IMR-90 (cell line): Measurements from ENCODE around the gene CMAS. TPM values are rescaled to one million over a fixed set of nuclear protein-coding genes. Genes with fewer than 3 reads are reported as not detected.

Source experiments
- ATAC-seq: fragments of 200-7000 bp; cut with Tn5 transposase; 2 replicates; pipeline ENCODE4 v1.9.1; 2020; ENCODE audit warnings: low read depth, mild to moderate bottlenecking, moderate library complexity
- BruUV-seq: library from RNA; stranded (reverse); fragments of 400-500 nt; replicated peaks from 2 replicates; lab custom pipeline; 2021; lab: Mats Ljungman, UMichigan
- CTCF ChIA-PET: fragments of 300-600 bp; formaldehyde crosslinking; extraction: SDS; loops from one replicate; lab custom pipeline; 2021; ENCODE audit warnings: antibody characterized with exemption; lab: Yijun Ruan, JAX
- POLR2A ChIA-PET: fragments of 300-600 bp; sonication (Branson Sonifier 250); formaldehyde crosslinking; loops from one replicate; lab custom pipeline; 2022; ENCODE audit warnings: antibody characterized with exemption; ENCODE audit not compliant: unreplicated experiment; lab: Charles Lee
- DNase-seq: peaks from one replicate; pipeline ENCODE4 v3.0.0; 2013
- H2AFZ ChIP-seq: replicated peaks from 2 replicates; pipeline ENCODE3; 2013; ENCODE audit warnings: low read length, mild to moderate bottlenecking; ENCODE audit not compliant: poor library complexity
- H2AK5ac ChIP-seq: 2 replicates; pipeline ENCODE4 v1.6.1; 2013; ENCODE audit warnings: low read depth, low read length, inconsistent platforms
- H2AK9ac ChIP-seq: replicated peaks from 2 replicates; pipeline ENCODE3; 2013; ENCODE audit warnings: mild to moderate bottlenecking, low read depth, low read length, moderate library complexity; ENCODE audit not compliant: poor library complexity
- H2BK120ac ChIP-seq: 2 replicates; pipeline ENCODE4 v1.6.1; 2013; ENCODE audit warnings: low read depth, low read length, inconsistent platforms
- H2BK15ac ChIP-seq: 3 replicates; pipeline ENCODE4 v1.6.1; 2013; ENCODE audit warnings: low read depth, low read length, inconsistent platforms
- H2BK20ac ChIP-seq: 2 replicates; pipeline ENCODE4 v1.6.1; 2013; ENCODE audit warnings: low read depth, mild to moderate bottlenecking, inconsistent platforms, low read length, moderate library complexity
- H2BK5ac ChIP-seq: 2 replicates; pipeline ENCODE4 v1.6.1; 2013; ENCODE audit warnings: mild to moderate bottlenecking, low read depth, low read length, inconsistent platforms; ENCODE audit not compliant: poor library complexity, severe bottlenecking
- H3K14ac ChIP-seq: replicated peaks from 2 replicates; pipeline ENCODE4 v1.6.1; 2013; ENCODE audit warnings: low read depth, low read length, inconsistent platforms
- H3K18ac ChIP-seq: 2 replicates; pipeline ENCODE4 v1.6.1; 2013; ENCODE audit warnings: low read depth, low read length, control low read depth
- H3K23ac ChIP-seq: 2 replicates; pipeline ENCODE4 v1.6.1; 2013; ENCODE audit warnings: low read depth, low read length, inconsistent platforms
- H3K27ac ChIP-seq: 2 replicates; pipeline ENCODE4 v1.5.1; 2013; ENCODE audit warnings: mild to moderate bottlenecking, control low read depth, low read length; ENCODE audit not compliant: insufficient read depth
- H3K27me3 ChIP-seq: 2 replicates; pipeline ENCODE4 v1.6.1; 2013; ENCODE audit warnings: low read length; ENCODE audit not compliant: control insufficient read depth, insufficient read depth
- H3K36me3 ChIP-seq: 2 replicates; pipeline ENCODE4 v1.6.1; 2013; ENCODE audit warnings: low read length, mixed read lengths; ENCODE audit not compliant: control insufficient read depth, insufficient read depth
- H3K4ac ChIP-seq: 2 replicates; pipeline ENCODE4 v1.6.1; 2013; ENCODE audit warnings: low read depth, low read length, inconsistent platforms
- H3K4me1 ChIP-seq: 2 replicates; pipeline ENCODE4 v1.6.1; 2013; ENCODE audit warnings: low read length, mixed read lengths; ENCODE audit not compliant: control insufficient read depth, insufficient read depth
- H3K4me2 ChIP-seq: 2 replicates; pipeline ENCODE4 v1.6.1; 2013; ENCODE audit warnings: low read depth, mild to moderate bottlenecking, control low read depth, low read length, moderate library complexity
- H3K4me3 ChIP-seq: 2 replicates; pipeline ENCODE4 v1.5.1; 2013; ENCODE audit warnings: low read depth, mild to moderate bottlenecking, control low read depth, low read length, moderate library complexity; ENCODE audit not compliant: insufficient read depth
- H3K56ac ChIP-seq: 2 replicates; pipeline ENCODE4 v1.6.1; 2013; ENCODE audit warnings: low read length, inconsistent platforms; ENCODE audit not compliant: insufficient read depth; ENCODE audit errors: extremely low read depth
- H3K79me1 ChIP-seq, 2 experiments: 2 replicates each; pipeline ENCODE4 v1.6.1; 2013; ENCODE audit warnings: low read length in 2 of 2, inconsistent platforms in 1 of 2, low read depth in 1 of 2
- H3K9ac ChIP-seq: 2 replicates; pipeline ENCODE4 v1.6.1; 2013; ENCODE audit warnings: low read depth, low read length, control low read depth
- H3K9me1 ChIP-seq: 2 replicates; pipeline ENCODE4 v1.6.1; 2013; ENCODE audit warnings: low read length, inconsistent platforms; ENCODE audit not compliant: insufficient read depth
- H3K9me3 ChIP-seq: 2 replicates; pipeline ENCODE4 v1.6.1; 2013; ENCODE audit warnings: low read length; ENCODE audit not compliant: control insufficient read depth, insufficient read depth
- H4K20me1 ChIP-seq: 2 replicates; pipeline ENCODE4 v1.6.1; 2013; ENCODE audit warnings: low read length, inconsistent platforms; ENCODE audit not compliant: insufficient read depth
- H4K5ac ChIP-seq: 2 replicates; pipeline ENCODE4 v1.6.1; 2013; ENCODE audit warnings: mild to moderate bottlenecking, low read depth, low read length, control low read depth
- H4K8ac ChIP-seq, 2 experiments: 2 replicates each; pipeline ENCODE4 v1.6.1; 2013; ENCODE audit warnings: low read depth in 2 of 2, low read length in 2 of 2, control low read depth in 1 of 2, inconsistent platforms in 1 of 2
- H4K91ac ChIP-seq: 2 replicates; pipeline ENCODE4 v1.6.1; 2013; ENCODE audit warnings: low read depth, low read length, inconsistent platforms; ENCODE audit not compliant: insufficient read depth
- CHD1 ChIP-seq: IDR thresholded peaks from 2 replicates; pipeline ENCODE4 v1.6.1; 2012; ENCODE audit warnings: low read depth, low read length, improper control_type of control experiment
- MAZ ChIP-seq: IDR thresholded peaks from 2 replicates; pipeline ENCODE4 v1.6.1; 2012; ENCODE audit warnings: low read depth, mild to moderate bottlenecking, low read length, improper control_type of control experiment, moderate library complexity, borderline replicate concordance
- MXI1 ChIP-seq: IDR thresholded peaks from 2 replicates; pipeline ENCODE4 v1.6.1; 2012; ENCODE audit warnings: low read depth, mild to moderate bottlenecking, low read length, moderate library complexity, borderline replicate concordance
- POLR2A ChIP-seq: IDR thresholded peaks from 2 replicates; pipeline ENCODE4 v1.6.1; 2012; ENCODE audit warnings: mild to moderate bottlenecking, low read depth, low read length
- RAD21 ChIP-seq: IDR thresholded peaks from 2 replicates; pipeline ENCODE4 v1.6.1; 2012; ENCODE audit warnings: low read length, improper control_type of control experiment
- RCOR1 ChIP-seq: IDR thresholded peaks from 2 replicates; pipeline ENCODE4 v1.6.1; 2012; ENCODE audit warnings: mild to moderate bottlenecking, low read length, improper control_type of control experiment; ENCODE audit not compliant: insufficient replicate concordance
- RFX5 ChIP-seq: IDR thresholded peaks from 2 replicates; pipeline ENCODE4 v1.8.0; 2012; ENCODE audit warnings: low read depth, mild to moderate bottlenecking, low read length, moderate library complexity
- SMC3 ChIP-seq: fragments of 150-350 bp; IDR thresholded peaks from 2 replicates; pipeline ENCODE4 v1.6.1; 2016; ENCODE audit warnings: low read depth, mild to moderate bottlenecking, antibody characterized with exemption, low read length, moderate library complexity
- WGBS, 2 experiments: methylation state at CpG; one replicate each; pipeline versions ENCODE4 v1.1.5 to v1.1.7; 2013; ENCODE audit warnings: missing lambda C conversion rate in 2 of 2; ENCODE audit not compliant: insufficient read length in 1 of 2; ENCODE audit errors: extremely low coverage in 2 of 2; 5-methylcytosine and 5-hydroxymethylcytosine counted together
- dilution Hi-C: fragments of 300-500 bp; cut with HindIII; formaldehyde crosslinking; loops from one replicate; pipeline ENCODE4 v1.14.3; 2018; ENCODE audit warnings: low sequenced_read_pairs; ENCODE audit not compliant: unreplicated experiment
- in situ Hi-C: fragments of 300-500 bp; cut with MboI; formaldehyde crosslinking; loops from 3 replicates; pipeline ENCODE4 v1.14.3; 2019; ENCODE audit warnings: low sequenced_read_pairs, inconsistent platforms, mixed read lengths
- intact Hi-C: fragments of 100-400 bp; cut with micrococcal nuclease; formaldehyde crosslinking; loops from 2 replicates; pipeline ENCODE4 v1.10.0; 2022
- polyA plus RNA-seq, 3 experiments: library from polyadenylated mRNA; depleted of rRNA; stranded (reverse); fragments of >200 nt; gene quantifications; 2 replicates each; pipeline ENCODE4 v1.2.3, GENCODE V29; 2012; ENCODE audit warnings: low replicate concordance in 1 of 3
- total RNA-seq: library from RNA; depleted of rRNA; stranded (reverse); fragments of >200 nt; gene quantifications from 2 replicates; pipeline ENCODE4 v1.2.3, GENCODE V29; 2012
- TF ChIP-seq, protein P1 (sequence below): fragments of 150-350 bp; IDR thresholded peaks from 2 replicates; pipeline ENCODE4 v1.6.1; 2016; ENCODE audit warnings: low read depth, mild to moderate bottlenecking, low read length, moderate library complexity, borderline replicate concordance
- TF ChIP-seq, protein P2 (sequence below): conservative IDR thresholded peaks from 2 replicates; pipeline ENCODE4 v1.5.1; 2012; ENCODE audit warnings: mild to moderate bottlenecking, low read depth, low read length, improper control_type of control experiment

The CMAS gene
- total and polyA plus RNA-seq, 2 of the 4 experiments (the other 2 are of a cell fraction), result 9.5 to 26.8 TPM

DNA sequence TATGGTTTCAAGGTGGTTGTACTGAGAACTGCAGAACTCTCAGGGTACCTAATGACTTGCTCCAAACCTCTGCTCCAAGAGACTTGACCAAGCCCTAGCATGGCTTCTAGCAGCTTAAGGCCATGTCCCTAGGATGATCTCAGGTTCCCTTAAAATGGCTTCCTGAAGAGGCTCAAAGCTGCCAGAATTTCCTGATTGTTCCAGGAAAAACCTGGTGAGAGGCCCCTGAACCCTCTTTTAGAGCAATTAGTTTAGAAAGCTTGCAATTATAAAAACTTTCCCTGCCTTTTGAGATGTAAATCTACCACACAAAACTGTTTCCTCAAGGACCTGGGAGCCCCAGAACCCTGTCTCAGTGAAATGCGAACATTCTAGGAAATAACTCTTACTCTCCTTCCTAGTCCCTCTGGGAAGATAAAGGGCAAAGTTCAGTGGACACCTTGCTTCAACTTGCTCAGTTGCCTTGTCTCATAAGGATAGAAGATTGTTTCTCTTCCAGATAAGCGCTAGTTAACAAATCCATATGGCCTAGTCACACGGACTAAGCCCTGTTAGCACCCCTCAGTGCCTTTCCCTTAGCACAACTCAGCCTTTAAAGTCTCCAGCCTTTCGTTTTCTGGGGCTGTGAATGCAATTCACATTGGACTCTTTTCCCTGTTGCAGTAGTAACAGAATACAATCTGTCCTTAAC is 2.5 kb downstream of the CMAS start:
- Histone ChIP-seq H4K5ac (no peak overlapping the region), H3K9me1 (no peaks in the 10 kb centered on the region; the same call in none of the 2 replicates), H4K91ac (no peak overlapping the region), H2AK9ac (no peak overlapping the region), H2BK120ac (no peak overlapping the region), H3K14ac (no peak overlapping the region), H3K9ac (no peak overlapping the region), H3K23ac (no peak overlapping the region), H3K4me3 (no peak overlapping the region), H4K8ac (no peak overlapping the region), H2AFZ (no peak overlapping the region), H2BK5ac (no peak overlapping the region), H2BK20ac (no peak overlapping the region), H3K18ac (no peak overlapping the region), H3K4me1 (no peaks in the 10 kb centered on the region), H2BK15ac (no peak overlapping the region), H3K36me3 (no peaks in the 10 kb centered on the region), H2AK5ac (no peak overlapping the region), H3K56ac (no peak overlapping the region), H3K4me2 (no peak overlapping the region), H3K9me3 (no peaks in the 10 kb centered on the region), H3K4ac (no peak overlapping the region), H3K27me3 (no peaks in the 10 kb centered on the region), H3K27ac (no peak overlapping the region), H3K79me1 (peaks cover 18 to 43% of the 10 kb centered on the region in 2 experiments), H4K20me1 (no peaks in the 10 kb centered on the region)
- WGBS, 2 experiments, result 70% methylated on average over 3 of the region's 4 CpGs; no CpG with 5 or more reads in 1 of the 2 experiments
- ATAC-seq, result no peak
- in situ Hi-C loops, result no loop called here
- BruUV-seq, result no TSS peak
- no peak for TF ChIP-seq SMC3
- no peak for TF ChIP-seq MAZ
- no peak for TF ChIP-seq MXI1
- TF ChIP-seq POLR2A, result no peak
- TF ChIP-seq, protein P1, sequence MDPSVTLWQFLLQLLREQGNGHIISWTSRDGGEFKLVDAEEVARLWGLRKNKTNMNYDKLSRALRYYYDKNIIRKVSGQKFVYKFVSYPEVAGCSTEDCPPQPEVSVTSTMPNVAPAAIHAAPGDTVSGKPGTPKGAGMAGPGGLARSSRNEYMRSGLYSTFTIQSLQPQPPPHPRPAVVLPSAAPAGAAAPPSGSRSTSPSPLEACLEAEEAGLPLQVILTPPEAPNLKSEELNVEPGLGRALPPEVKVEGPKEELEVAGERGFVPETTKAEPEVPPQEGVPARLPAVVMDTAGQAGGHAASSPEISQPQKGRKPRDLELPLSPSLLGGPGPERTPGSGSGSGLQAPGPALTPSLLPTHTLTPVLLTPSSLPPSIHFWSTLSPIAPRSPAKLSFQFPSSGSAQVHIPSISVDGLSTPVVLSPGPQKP, result no peak
- no peak for TF ChIP-seq RCOR1
- no peak for TF ChIP-seq RFX5
- TF ChIP-seq, protein P2, sequence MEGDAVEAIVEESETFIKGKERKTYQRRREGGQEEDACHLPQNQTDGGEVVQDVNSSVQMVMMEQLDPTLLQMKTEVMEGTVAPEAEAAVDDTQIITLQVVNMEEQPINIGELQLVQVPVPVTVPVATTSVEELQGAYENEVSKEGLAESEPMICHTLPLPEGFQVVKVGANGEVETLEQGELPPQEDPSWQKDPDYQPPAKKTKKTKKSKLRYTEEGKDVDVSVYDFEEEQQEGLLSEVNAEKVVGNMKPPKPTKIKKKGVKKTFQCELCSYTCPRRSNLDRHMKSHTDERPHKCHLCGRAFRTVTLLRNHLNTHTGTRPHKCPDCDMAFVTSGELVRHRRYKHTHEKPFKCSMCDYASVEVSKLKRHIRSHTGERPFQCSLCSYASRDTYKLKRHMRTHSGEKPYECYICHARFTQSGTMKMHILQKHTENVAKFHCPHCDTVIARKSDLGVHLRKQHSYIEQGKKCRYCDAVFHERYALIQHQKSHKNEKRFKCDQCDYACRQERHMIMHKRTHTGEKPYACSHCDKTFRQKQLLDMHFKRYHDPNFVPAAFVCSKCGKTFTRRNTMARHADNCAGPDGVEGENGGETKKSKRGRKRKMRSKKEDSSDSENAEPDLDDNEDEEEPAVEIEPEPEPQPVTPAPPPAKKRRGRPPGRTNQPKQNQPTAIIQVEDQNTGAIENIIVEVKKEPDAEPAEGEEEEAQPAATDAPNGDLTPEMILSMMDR, result no peak
- TF ChIP-seq RAD21, result no peak
- no peak for TF ChIP-seq CHD1
- POLR2A ChIA-PET, result no interaction called here
- intact Hi-C loops, result no loop called here
- dilution Hi-C loops, result no loop called here
- CTCF ChIA-PET, result interaction anchor here (1.1 kb wide), 1 partner anchor 287 kb away, joined by 3 read pairs; no protein-coding TSS in a partner anchor
- no peak for DNase-seq
